ENCODE results near the gene MFAP4.
A peak's percentile ranks its signal among the peaks of the same experiment; 100 is the strongest.

MFAP4 gene

DNA sequence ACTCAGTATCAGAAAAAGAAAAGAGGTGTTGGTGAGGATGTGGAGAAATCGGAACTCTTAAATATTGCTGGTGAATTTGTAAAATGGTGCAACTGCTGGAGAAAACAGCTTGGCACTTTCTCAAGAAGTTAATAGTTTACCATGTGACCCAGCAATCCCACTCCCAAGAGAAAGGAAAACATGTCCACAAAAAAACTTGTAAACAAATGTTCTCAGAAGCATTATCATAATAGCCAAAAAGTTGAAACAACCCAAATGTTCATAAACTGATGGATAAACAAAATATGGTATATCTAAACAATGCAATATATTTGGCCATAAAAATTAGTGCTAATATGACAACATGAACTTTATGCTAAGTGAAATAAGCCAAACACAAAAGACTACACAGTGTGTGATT, 11.3 kb downstream of the MFAP4 start:
- H2AK5ac ChIP-seq (ENCODE audit: low read length, severe bottlenecking), result no peak overlapping the region
- no peak overlapping the region for H3K4ac ChIP-seq (ENCODE audit: low read depth in 1 of 2, low read length in 2 of 2)
- no peak for DNase-seq
- no peak overlapping the region for H2BK15ac ChIP-seq (ENCODE audit: low read depth, poor library complexity, severe bottlenecking)
- H3K9ac ChIP-seq (ENCODE audit: low read length), result no peak overlapping the region
- H4K8ac ChIP-seq (ENCODE audit: low read length), result no peak overlapping the region
- no CpG with 5 or more reads among the region's 1 CpG for WGBS
- H3K27me3 ChIP-seq (ENCODE audit: control insufficient read depth in 1 of 2, insufficient read depth in 1 of 2, low read length in 2 of 2), result no peaks in the 10 kb centered on the region
- H3K23ac ChIP-seq (ENCODE audit: low read length in 2 of 2), result no peak overlapping the region
- H3K36me3 ChIP-seq (ENCODE audit: control insufficient read depth in 1 of 2, insufficient read depth in 2 of 2, low read depth in 1 of 2, low read length in 2 of 2), result peaks cover 15 to 21% of the 10 kb centered on the region in 2 experiments
- peaks cover 8% of the 10 kb centered on the region for H3K4me1 ChIP-seq (ENCODE audit: control insufficient read depth, insufficient read depth, low read depth, low read length)
- no peak overlapping the region for H2AFZ ChIP-seq (ENCODE audit: low read depth, low read length)
- no peak overlapping the region for H3K14ac ChIP-seq (ENCODE audit: low read length in 2 of 2)
- no peak overlapping the region for H3K27ac ChIP-seq (ENCODE audit: low read length, poor library complexity, severe bottlenecking)
- no peak overlapping the region for H2BK120ac ChIP-seq (ENCODE audit: low read depth, low read length)
- H2BK5ac ChIP-seq (ENCODE audit: low read depth, low read length, poor library complexity, severe bottlenecking), result no peak overlapping the region
- H3K4me3 ChIP-seq (ENCODE audit: insufficient read depth in 1 of 2, low read depth in 1 of 2, low read length in 2 of 2), result no peak overlapping the region
- H3K9me3 ChIP-seq (ENCODE audit: control insufficient read depth, low read length), result no peaks in the 10 kb centered on the region
- no peak overlapping the region for H2BK12ac ChIP-seq (ENCODE audit: low read length in 2 of 2)
- no peak overlapping the region for H3K18ac ChIP-seq (ENCODE audit: low read depth in 1 of 2, low read length in 2 of 2)
- H4K91ac ChIP-seq (ENCODE audit: low read length), result no peak overlapping the region
- H3K79me1 ChIP-seq (replicated peaks; ENCODE audit: low read length, poor library complexity, severe bottlenecking), result peaks cover 16% of the 10 kb centered on the region
- no peak overlapping the region for H3K4me2 ChIP-seq (ENCODE audit: low read length, poor library complexity, severe bottlenecking)

DNA sequence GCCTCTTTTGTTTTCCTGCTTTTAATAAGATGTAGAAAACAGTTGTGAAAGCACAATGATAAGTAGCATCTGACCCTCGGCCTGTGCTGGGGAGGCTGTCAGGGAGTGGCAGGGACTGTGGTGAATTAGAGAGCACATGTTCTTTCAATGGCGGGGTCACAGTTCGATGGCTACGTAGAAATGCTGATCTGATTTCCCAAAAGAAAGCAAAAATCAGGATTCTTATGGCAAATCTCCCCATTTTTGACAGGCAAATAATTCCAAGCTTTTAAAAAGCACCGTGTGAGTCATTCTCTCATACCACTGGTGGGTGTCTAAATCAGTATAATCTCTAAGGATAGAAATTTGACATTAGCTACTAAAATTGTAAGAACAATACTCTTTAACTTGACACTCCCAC, 12.9 kb downstream of the MFAP4 start:
- Histone ChIP-seq H3K4me2 (ENCODE audit: low read length, poor library complexity, severe bottlenecking) (no peak overlapping the region), H3K23ac (ENCODE audit: low read length in 2 of 2) (no peak overlapping the region), H3K79me1 (replicated peaks; ENCODE audit: low read length, poor library complexity, severe bottlenecking) (peaks cover 10% of the 10 kb centered on the region), H3K14ac (ENCODE audit: low read length in 2 of 2) (no peak overlapping the region), H3K36me3 (ENCODE audit: control insufficient read depth in 1 of 2, insufficient read depth in 2 of 2, low read depth in 1 of 2, low read length in 2 of 2) (peaks cover 6 to 9% of the 10 kb centered on the region in 2 experiments), H3K27me3 (ENCODE audit: control insufficient read depth in 1 of 2, insufficient read depth in 1 of 2, low read length in 2 of 2) (no peaks in the 10 kb centered on the region), H2BK12ac (ENCODE audit: low read length in 2 of 2) (no peak overlapping the region), H3K9me3 (ENCODE audit: control insufficient read depth, low read length) (no peaks in the 10 kb centered on the region), H2BK5ac (ENCODE audit: low read depth, low read length, poor library complexity, severe bottlenecking) (no peak overlapping the region), H2AFZ (ENCODE audit: low read depth, low read length) (no peak overlapping the region), H4K91ac (ENCODE audit: low read length) (no peak overlapping the region), H3K18ac (ENCODE audit: low read depth in 1 of 2, low read length in 2 of 2) (no peak overlapping the region), H3K4me3 (ENCODE audit: insufficient read depth in 1 of 2, low read depth in 1 of 2, low read length in 2 of 2) (no peak overlapping the region), H2BK15ac (ENCODE audit: low read depth, poor library complexity, severe bottlenecking) (no peak overlapping the region), H2BK120ac (ENCODE audit: low read depth, low read length) (no peak overlapping the region), H3K4me1 (ENCODE audit: control insufficient read depth, insufficient read depth, low read depth, low read length) (no peaks in the 10 kb centered on the region), H2AK5ac (ENCODE audit: low read length, severe bottlenecking) (no peak overlapping the region), H4K8ac (ENCODE audit: low read length) (no peak overlapping the region), H3K4ac (ENCODE audit: low read depth in 1 of 2, low read length in 2 of 2) (no peak overlapping the region), H3K9ac (ENCODE audit: low read length) (peak overlapping the region; percentile 13), H3K27ac (ENCODE audit: low read length, poor library complexity, severe bottlenecking) (no peak overlapping the region)
- WGBS, result 90% methylated on average over 4 of the region's 5 CpGs
- DNase-seq, result no peak

GRCh38 chr17:19372866-19373504, 14.0 kb downstream of the MFAP4 start:
- Histone ChIP-seq H3K4ac (ENCODE audit: low read depth in 1 of 2, low read length in 2 of 2) (no peak overlapping the region), H3K36me3 (ENCODE audit: control insufficient read depth in 1 of 2, insufficient read depth in 2 of 2, low read depth in 1 of 2, low read length in 2 of 2) (peaks cover 5 to 6% of the 10 kb centered on the region in 2 experiments), H3K4me1 (ENCODE audit: control insufficient read depth, insufficient read depth, low read depth, low read length) (no peaks in the 10 kb centered on the region), H2AFZ (ENCODE audit: low read depth, low read length) (no peak overlapping the region), H3K27ac (ENCODE audit: low read length, poor library complexity, severe bottlenecking) (no peak overlapping the region), H3K4me2 (ENCODE audit: low read length, poor library complexity, severe bottlenecking) (no peak overlapping the region), H3K14ac (ENCODE audit: low read length in 2 of 2) (no peak overlapping the region), H2BK12ac (ENCODE audit: low read length in 2 of 2) (peak overlapping the region; percentile 10 to 19), H4K8ac (ENCODE audit: low read length) (no peak overlapping the region), H2BK15ac (ENCODE audit: low read depth, poor library complexity, severe bottlenecking) (peak overlapping the region; percentile 36), H3K4me3 (ENCODE audit: insufficient read depth in 1 of 2, low read depth in 1 of 2, low read length in 2 of 2) (no peak overlapping the region), H3K18ac (ENCODE audit: low read depth in 1 of 2, low read length in 2 of 2) (no peak overlapping the region), H3K23ac (ENCODE audit: low read length in 2 of 2) (no peak overlapping the region), H3K9ac (ENCODE audit: low read length) (no peak overlapping the region), H2AK5ac (ENCODE audit: low read length, severe bottlenecking) (no peak overlapping the region), H3K9me3 (ENCODE audit: control insufficient read depth, low read length) (no peaks in the 10 kb centered on the region), H4K91ac (ENCODE audit: low read length) (no peak overlapping the region), H3K27me3 (ENCODE audit: control insufficient read depth in 1 of 2, insufficient read depth in 1 of 2, low read length in 2 of 2) (no peaks in the 10 kb centered on the region), H2BK5ac (ENCODE audit: low read depth, low read length, poor library complexity, severe bottlenecking) (no peak overlapping the region), H2BK120ac (ENCODE audit: low read depth, low read length) (no peak overlapping the region), H3K79me1 (replicated peaks; ENCODE audit: low read length, poor library complexity, severe bottlenecking) (peaks cover 10% of the 10 kb centered on the region)
- DNase-seq, result no peak
- WGBS, result 91% methylated on average over 7 of the region's 8 CpGs

GRCh38 chr17:19372439-19372838, 14.6 kb downstream of the MFAP4 start:
- 92% methylated on average over 12 of the region's 12 CpGs for WGBS

More at GRCh38 chr17:19372439-19372838, 14.6 kb downstream of the MFAP4 start:
- Histone ChIP-seq H2BK15ac (ENCODE audit: low read depth, poor library complexity, severe bottlenecking) (peak overlapping the region; percentile 71), H3K79me1 (replicated peaks; ENCODE audit: low read length, poor library complexity, severe bottlenecking) (peaks cover 10% of the 10 kb centered on the region), H2AFZ (ENCODE audit: low read depth, low read length) (no peak overlapping the region), H4K91ac (ENCODE audit: low read length) (no peak overlapping the region), H4K8ac (ENCODE audit: low read length) (no peak overlapping the region), H3K36me3 (ENCODE audit: control insufficient read depth in 1 of 2, insufficient read depth in 2 of 2, low read depth in 1 of 2, low read length in 2 of 2) (peaks cover 5 to 6% of the 10 kb centered on the region in 2 experiments), H3K4ac (ENCODE audit: low read depth in 1 of 2, low read length in 2 of 2) (no peak overlapping the region), H3K14ac (ENCODE audit: low read length in 2 of 2) (no peak overlapping the region), H3K27me3 (ENCODE audit: control insufficient read depth in 1 of 2, insufficient read depth in 1 of 2, low read length in 2 of 2) (no peaks in the 10 kb centered on the region), H3K9ac (ENCODE audit: low read length) (no peak overlapping the region), H3K4me1 (ENCODE audit: control insufficient read depth, insufficient read depth, low read depth, low read length) (no peaks in the 10 kb centered on the region), H3K27ac (ENCODE audit: low read length, poor library complexity, severe bottlenecking) (no peak overlapping the region), H3K9me3 (ENCODE audit: control insufficient read depth, low read length) (no peaks in the 10 kb centered on the region), H3K18ac (ENCODE audit: low read depth in 1 of 2, low read length in 2 of 2) (no peak overlapping the region), H2BK120ac (ENCODE audit: low read depth, low read length) (no peak overlapping the region), H3K4me3 (ENCODE audit: insufficient read depth in 1 of 2, low read depth in 1 of 2, low read length in 2 of 2) (no peak overlapping the region), H2BK12ac (ENCODE audit: low read length in 2 of 2) (peak overlapping the region in 1 of 2 experiments; percentile 19), H3K23ac (ENCODE audit: low read length in 2 of 2) (no peak overlapping the region), H2BK5ac (ENCODE audit: low read depth, low read length, poor library complexity, severe bottlenecking) (no peak overlapping the region), H2AK5ac (ENCODE audit: low read length, severe bottlenecking) (no peak overlapping the region), H3K4me2 (ENCODE audit: low read length, poor library complexity, severe bottlenecking) (no peak overlapping the region)
- DNase-seq, result no peak

All from mesenchymal stem cell (in vitro differentiated cells and primary cell).